H1 (cell line): Measurements from ENCODE around the gene CERS3. TPM values are rescaled to one million over a fixed set of nuclear protein-coding genes. Genes with fewer than 3 reads are reported as not detected.

Source experiments
- ATF2 ChIP-seq: IDR thresholded peaks from 2 replicates; pipeline ENCODE4 v1.6.1; 2012; ENCODE audit warnings: low read length, inconsistent platforms
- NANOG ChIP-seq: IDR thresholded peaks from 2 replicates; pipeline ENCODE4 v1.6.1; 2011; ENCODE audit warnings: low read length, low read depth, mild to moderate bottlenecking, inconsistent platforms; ENCODE audit not compliant: insufficient read depth, poor library complexity, severe bottlenecking
- RAD21 ChIP-seq, 2 experiments: IDR thresholded peaks in 1 of 2; conservative IDR thresholded peaks in 1 of 2; 2 replicates each; pipeline ENCODE4 v1.6.1; 2011; ENCODE audit warnings: low read depth in 2 of 2, low read length in 2 of 2, improper control_type of control experiment in 1 of 2, inconsistent platforms in 1 of 2, mild to moderate bottlenecking in 1 of 2, moderate library complexity in 1 of 2
- polyA plus RNA-seq, 7 experiments: library from polyadenylated mRNA; depleted of rRNA in 3 of 7; stranded (reverse) in 5 of 7; unstranded in 2 of 7; fragments of >200 nt in 5 of 7; fragments of 200-250 nt in 2 of 7; gene quantifications; 1 replicate in 5 of 7; 2 replicates in 1 of 7; 4 replicates in 1 of 7; pipeline versions ENCODE4 v1.2.1 to v1.2.3, GENCODE V29; 2011 to 2013; ENCODE audit warnings: missing spikeins in 2 of 7, mixed read lengths in 2 of 7
- total RNA-seq: library from RNA; stranded (reverse); fragmentation: NEBNext Ultra II Directional; extraction: Animal tissue kit (Norgen Biotek cat#: 25700); gene quantifications from 2 replicates; pipeline ENCODE4 v1.2.1, GENCODE V29; 2021

CERS3 gene
- total and polyA plus RNA-seq, 2 of the 8 experiments (the other 6 are each of a cell fraction or from before 2014, with no cell fraction given): 0.62 TPM; not detected in 1

GRCh38 chr15:100466073-100466472, 62.7 kb downstream of the CERS3 start (continued):
- TF ChIP-seq ATF2 (no peak), RAD21 (IDR thresholded peaks at IDR 0.05 in 1 of 2, conservative IDR thresholded peaks at IDR 0.05 in 1 of 2; ENCODE audit: low read depth in 2 of 2, low read length in 2 of 2) (no peak), NANOG (no peak)
- TF ChIP-seq, all 59 proteins: peak for 0
